SK-N-MC (cell line): ENCODE measurements around the gene NECAB3.

Experiments
- EZH2 ChIP-seq: fragments of 200-600 bp; sonication (generic); IDR thresholded peaks from one replicate; pipeline ENCODE4 v1.6.1; 2017; ENCODE audit warnings: antibody characterized with exemption
- FOXP2 ChIP-seq: optimal IDR thresholded peaks from 2 replicates; pipeline ENCODE3; 2011; ENCODE audit warnings: mild to moderate bottlenecking, moderate library complexity; ENCODE audit not compliant: insufficient read depth; ENCODE audit errors: extremely low read length, control extremely low read depth
- POLR2AphosphoS5 ChIP-seq: IDR thresholded peaks from 2 replicates; pipeline ENCODE4 v1.6.1; 2012; ENCODE audit warnings: mild to moderate bottlenecking, low read depth, low read length, borderline replicate concordance

GRCh38 chr20:33677991-33678702, 3.9 kb upstream of the NECAB3 start:
- TF ChIP-seq POLR2AphosphoS5 = no peak
- no peak for TF ChIP-seq EZH2
- no peak for TF ChIP-seq FOXP2
